Muscle of back (tissue), 11 donors: ENCODE measurements around the gene SLC2A9. TPM values are rescaled to one million over a fixed set of nuclear protein-coding genes. Genes with fewer than 3 reads are reported as not detected.
A peak's percentile ranks its signal among the peaks of the same experiment; 100 is the strongest.

Source experiments
- DNase-seq, 3 donors: peaks; one replicate each; pipeline versions ENCODE4 v3.0.0 to v3.0.0-alpha.2; 2013
- polyA plus RNA-seq, 10 donors: library from polyadenylated mRNA; unstranded; fragments of 120-200 nt; gene quantifications; one replicate each; pipeline ENCODE4 v1.2.1, GENCODE V29; 2013; ENCODE audit not compliant: insufficient read length in 10 of 10

SLC2A9 gene
- polyA plus RNA-seq, 10 donors = 3.0 to 7.7 (median 4.4) TPM

DNA sequence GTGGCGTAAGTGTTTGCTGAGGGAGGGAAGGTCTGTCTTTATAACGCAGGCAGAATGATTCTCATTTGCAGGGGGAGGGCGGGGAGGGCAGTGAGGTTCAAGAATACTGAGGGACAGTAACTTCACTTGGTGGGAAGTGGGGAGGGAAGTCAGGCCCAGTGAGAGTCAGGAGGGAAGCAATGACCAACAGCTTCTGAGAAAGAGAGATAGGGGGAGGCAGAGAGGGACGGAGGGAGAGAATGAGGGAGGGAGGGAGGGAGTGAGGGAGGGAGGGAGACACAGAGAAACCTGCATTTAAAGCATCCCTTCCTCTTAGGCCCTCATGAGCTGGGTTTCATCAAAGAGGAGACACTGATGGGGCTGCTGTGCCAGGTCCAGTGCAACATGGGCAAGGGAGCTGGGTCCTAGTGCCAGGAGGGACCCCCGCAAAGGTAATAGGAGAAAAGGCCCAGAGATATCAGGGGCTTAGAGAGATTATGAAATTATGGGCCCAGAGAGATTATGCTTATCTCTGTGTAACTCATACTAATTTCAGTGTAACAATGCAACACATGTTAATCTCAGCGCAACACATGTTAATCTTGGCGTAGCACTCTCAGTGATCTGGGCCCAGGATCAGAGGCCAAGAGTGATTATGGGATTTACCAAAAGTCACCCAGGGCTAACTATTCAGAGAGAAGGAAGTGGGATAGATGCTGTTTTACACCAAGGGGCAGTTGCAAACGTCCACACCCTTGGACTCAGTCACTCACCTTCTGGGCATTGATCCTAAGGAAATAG is 127.8 kb downstream of the SLC2A9 start:
- no peak for DNase-seq

DNA sequence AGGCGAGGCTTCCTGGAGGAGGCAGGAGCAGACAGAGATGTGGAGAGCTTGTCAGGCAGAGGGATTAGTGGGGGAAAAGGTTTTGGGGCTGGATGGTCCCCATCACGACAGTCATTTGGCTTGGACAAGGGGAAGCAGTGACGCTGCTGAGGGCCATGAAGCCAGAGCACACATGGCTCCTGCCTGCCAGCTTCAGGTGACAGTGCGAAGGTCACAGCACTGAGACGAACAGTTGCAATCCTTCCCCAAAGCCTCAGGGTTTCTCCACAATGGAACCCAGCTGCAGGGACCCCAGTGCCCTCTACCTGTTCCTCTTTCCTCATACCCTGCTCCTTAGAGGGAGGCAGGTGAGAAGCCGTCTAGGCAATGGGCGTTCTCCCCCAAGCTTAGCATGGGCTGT is 129.6 kb downstream of the SLC2A9 start:
- DNase-seq = no peak

DNA sequence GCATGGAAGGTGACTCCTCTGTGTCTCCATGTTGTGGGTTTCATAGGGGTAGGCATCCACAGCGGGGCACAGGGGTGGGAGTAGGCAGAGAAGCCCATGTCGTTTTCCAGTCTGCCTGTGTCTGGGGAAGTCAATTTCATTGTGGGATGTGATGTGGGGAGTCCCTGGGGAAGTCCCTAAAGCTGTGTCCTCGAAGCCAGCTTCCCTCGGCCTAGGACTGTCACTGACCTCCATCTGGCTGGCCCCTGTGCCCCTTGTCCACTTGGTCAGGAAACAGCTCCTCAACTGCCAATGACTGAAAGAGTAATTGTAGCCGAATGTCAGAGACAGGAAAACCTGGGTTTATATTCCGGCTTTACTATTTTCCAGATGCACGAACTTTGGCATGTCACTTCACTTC is 130.2 kb downstream of the SLC2A9 start:
- no peak for DNase-seq

DNA sequence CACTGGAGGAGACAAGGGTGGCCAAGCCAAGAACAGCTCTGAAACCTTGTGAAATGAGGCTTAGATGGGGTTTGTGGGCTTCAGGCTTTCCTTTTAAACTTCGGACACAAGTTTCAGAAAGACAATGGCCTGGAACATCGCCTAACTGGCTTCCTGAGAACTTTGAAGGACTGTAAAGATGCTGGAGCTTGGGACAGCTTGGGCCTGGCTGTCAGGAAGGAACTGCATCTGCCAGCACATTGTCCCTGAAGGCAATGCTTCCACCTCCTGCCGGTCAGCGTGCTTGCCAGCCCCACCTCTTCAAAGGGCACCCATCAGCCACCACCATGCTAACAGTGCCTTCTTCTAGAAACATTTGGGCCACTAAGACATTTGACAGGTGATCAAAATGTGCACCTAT is 132.0 kb downstream of the SLC2A9 start:
- no peak for DNase-seq

DNA sequence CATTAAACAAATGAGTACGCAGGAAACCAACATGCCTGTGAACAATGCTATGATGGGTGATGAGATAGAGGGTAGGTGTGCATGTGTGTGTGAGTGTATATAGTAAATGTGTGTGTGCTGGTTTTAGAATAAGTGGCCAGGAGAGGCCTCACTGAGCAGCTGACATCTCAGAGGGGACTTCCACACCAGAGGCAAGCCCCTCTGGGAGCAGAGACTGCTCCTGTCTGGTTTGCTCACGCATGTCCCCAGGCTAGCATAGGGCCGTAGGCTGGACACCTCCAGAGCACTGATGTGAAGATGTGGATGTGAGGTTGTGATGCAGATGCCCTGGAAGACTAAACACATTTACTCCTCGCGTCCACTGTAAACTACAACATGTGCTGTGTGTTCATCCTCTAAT is 135.3 kb downstream of the SLC2A9 start:
- DNase-seq = no peak

DNA sequence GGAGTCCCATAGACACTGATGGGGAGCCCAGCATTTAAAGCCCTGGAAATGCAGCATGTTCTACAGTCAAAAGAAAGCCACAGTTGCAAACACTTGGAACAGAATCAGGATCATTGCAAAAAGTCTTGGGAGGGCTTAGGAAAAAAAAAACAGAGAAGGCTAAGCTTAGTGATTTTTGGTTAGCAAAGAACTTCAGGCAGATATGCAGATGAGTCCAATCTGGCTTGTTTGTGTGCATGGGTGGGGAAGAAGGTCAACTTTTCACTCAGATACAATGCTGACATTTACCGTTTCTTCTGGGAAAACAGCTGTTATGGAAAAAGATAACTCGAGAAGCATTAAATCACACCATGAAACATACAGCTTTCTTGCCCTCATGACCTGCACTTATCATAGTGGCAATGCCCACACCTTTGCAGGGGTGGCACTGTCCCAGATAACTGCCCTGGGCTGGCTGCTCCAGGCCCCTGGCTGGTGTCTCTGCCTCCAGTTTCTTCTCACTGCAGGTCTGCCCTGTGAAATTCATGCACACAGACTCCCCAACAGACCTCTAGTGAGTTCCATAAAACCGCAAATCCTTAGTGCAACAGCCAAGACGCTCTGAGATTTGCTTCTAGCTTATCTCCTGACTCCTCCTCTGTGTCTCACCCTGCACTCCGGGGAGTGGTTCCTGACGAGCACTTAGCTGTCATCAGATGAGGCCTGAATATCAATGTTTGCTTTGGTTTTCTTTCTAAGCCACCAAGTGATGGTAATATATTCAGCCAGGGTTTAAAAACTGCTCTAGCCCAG is 140.7 kb downstream of the SLC2A9 start:
- peak in 1 of 3 donors; percentile 60 for DNase-seq

DNA sequence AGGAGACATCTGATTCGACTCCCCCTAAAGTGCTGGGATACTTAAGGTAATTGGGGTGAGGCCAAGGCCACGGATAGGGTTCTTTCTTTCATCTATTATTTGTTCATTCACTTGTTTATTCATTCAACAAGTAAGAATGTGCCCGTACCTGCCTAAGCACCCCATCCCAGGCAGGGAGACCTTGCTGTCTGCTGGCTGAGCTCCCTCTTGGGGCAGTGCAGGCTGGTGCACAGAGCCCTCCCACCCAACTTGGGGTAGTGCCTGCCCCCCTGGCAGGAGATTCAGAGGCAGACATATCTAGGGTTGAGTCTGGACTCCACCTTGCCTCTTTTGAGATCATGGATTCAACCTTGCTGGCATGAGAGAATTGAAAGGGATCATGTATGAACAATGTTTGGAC is 144.2 kb downstream of the SLC2A9 start:
- no peak for DNase-seq

DNA sequence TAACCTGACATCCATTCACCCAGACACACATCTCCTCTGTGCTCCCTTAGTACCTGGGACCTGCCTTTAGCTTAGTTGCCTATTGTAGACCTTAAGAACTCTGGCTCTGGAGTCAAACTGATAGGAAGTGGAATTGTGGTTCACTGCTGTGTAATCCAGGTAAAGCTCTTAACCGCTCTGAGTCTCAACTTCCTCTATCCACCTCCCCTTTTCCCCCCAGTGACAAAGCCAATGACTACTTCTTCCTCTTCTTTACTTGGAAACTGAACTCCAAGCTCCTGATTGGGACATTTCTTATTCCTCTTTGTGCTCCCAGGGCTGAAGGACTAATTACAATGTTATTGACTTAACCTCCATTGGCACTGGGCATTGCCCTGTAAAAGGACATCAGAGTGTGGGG is 145.8 kb downstream of the SLC2A9 start:
- no peak for DNase-seq

DNA sequence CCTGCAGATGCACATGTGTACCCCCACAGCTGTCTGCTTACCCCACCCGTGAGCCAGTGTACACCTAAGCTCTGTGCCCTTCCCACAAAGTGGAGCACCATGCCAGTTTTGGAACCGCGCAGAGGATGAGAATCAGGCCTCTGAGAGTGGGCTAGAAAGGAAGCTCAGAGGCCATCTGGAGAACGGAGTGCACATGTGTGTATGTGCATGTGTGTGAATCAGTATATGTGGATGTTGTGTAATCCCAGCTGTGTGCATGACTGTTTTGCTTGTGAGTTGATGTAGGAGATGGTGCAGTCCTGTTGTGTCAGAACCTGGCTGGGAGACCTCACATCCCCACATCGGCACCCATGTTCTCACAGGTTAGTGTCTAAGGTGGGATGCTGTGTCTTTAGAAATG is 146.9 kb downstream of the SLC2A9 start:
- DNase-seq = no peak

DNA sequence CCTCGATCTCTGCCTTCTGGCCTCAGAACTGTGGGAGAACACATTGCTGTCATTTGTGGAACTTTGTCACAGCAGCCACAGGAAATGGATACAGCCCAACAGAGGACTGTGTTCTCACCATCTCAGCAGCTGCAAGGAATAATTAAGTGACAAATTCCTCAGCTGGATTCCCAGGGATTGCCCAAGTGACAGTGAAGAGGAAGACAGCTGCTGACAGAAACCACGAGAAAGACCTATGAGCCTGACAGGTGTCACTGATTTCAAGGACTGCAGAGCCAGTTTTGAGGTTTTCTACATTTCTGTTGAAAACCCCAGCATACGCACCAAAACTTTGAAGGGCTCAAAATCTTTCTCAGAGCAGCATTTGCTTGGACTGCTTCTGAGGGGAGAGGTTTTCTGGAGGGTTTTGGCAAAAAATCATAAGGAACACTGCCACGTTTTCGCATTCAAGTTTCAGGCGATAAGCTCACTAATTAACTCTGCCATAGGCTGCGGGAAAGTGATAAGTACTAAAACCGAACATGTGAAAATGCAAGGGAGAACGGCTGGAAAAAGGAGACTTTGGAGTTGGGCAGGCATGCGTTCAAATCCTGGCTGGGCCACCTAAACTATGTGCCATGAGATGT is 151.0 kb downstream of the SLC2A9 start:
- peak in 2 of 3 donors; percentile 50 to 67 for DNase-seq

DNA sequence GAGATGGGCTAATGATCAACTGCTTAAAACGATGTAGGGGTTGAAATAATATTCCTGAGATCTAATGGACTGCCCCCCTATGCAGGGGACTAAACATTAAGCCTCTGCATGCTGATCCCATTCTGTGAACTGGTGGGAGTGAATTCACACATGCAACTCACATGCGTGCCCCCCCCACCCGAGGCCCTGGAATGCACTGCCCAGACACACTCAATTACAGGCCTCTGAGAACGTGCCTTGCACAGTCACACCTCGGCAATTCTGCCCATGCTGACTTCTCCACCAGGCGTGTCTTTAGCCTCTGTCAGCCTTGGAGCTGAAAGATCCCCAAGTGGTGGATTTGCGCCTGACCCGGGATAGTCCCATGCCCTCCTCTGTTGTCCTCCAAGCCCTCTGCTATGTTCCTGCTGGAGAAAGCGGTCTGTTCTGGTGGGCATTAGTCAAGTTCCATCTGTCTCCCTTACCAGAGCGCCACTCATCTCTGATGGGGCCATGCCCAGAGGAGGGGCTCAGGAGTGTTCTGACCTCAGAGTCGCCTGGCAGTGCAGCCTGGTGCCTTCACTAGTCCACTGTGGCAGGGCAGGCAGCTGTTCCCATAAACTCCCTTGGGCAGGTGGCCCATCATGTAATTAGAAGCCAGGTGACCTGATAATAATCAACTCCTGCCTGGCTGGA is 153.4 kb downstream of the SLC2A9 start:
- no peak for DNase-seq

DNA sequence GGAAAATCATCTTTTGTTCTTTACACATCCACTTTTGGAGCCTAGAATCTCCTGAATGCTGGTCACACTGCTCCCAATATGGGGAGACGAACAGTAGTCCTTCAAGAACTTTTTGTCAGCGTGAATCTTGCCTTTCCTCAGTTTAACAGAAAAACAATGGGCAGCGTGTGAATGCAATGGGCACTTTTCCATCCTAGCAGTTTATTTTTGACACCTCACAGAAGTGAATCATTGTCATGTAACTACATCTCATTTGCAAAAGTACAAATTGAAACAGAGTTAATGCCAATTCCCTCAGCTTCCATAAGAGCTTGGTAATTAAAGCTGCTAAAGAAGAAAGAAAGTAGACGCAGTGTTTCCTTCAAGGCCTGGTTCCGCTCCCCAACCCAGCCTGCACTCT is 154.4 kb downstream of the SLC2A9 start:
- no peak for DNase-seq

DNA sequence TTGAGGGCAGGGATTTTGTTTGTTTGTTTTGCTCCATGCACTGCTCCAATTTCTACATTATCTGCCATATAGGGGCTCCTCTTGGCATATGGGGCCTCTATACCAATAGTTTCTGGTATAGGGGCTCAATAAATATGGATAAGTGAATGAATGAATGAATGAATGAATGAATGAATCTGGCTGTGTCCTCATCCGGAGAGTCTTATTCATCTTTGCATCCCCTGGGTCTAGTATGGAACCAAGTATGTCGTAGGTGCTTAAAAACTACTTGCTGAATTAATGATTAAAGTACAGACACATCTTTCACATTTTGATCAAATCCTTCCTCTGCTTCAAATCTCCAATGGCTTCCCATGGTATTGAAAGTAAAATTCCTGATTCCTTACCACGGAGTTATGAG is 159.7 kb downstream of the SLC2A9 start:
- DNase-seq = no peak

DNA sequence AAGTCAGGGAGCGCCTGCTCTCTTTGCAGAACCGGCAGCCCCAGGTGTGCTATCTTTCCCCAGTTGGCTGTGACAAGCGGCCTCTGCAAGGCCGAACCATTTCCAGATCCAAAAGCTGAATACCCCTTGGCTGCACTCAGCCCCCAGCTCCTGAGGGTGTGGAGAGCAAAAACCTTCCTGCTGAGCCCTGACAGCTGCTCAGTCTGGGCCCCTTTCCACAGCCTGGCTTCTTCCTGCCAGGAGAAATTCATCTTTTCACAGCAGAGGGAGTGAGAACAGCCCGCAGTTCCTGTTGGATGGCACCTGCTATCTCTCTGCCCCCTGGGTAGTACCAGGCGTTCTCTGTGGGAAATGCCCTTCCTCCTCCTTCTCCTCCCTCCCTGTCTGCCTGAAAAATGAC is 161.5 kb downstream of the SLC2A9 start:
- DNase-seq = no peak

DNA sequence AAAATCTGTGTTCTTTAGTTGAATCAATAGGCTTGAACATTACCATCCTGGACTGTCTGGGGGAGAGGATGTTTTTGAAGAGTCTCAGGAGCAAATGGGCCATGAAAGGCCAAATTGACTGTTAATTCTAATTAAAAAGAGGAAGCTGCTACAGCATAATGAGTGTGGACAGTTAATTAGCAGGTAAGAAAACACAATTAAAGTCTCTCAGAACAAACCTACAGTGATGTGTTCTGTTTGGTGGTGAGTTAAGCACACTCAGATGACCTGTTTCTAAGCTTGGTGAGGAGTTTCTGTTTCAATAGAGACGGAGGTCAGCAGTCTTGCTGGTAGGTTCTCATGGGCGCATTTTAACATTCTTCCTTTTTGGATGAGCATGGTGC is 171.8 kb downstream of the SLC2A9 start:
- no peak for DNase-seq

DNA sequence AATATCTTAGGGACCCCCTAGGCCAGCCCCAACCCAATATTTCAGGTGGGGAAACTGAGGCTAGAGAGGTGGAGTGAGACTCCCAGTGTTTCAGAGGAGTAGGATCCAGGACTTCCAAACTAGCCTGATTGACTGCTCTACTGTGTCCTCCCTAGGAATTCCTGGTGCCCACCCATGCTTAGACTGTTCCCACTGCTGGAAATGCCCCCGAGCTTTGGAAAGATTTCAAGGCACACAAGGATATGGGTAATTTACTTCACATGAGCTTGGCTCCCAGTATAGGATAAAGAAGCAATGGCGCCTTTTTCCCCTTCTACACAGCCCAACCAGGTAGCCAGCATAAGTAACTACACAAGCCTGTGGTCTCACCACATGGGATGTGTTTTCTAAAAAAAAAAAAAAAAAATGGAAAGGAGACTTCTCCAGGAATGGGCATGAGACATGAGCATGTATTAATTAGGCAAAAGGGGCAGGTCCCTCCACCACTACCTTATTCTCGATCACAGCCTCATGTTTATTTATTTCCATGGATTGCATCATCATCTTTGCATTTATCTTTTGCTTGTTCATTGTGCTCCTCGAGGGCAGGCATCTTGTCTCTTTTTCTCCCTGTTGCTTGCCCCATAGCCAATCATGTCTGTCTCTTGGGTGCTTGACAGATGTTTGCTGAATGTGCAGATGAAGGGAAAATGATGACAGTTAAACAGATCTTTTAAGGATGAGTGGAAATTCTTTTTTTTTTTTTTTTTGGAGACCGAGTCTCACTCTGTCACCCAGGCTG is 173.1 kb downstream of the SLC2A9 start:
- DNase-seq = no peak

DNA sequence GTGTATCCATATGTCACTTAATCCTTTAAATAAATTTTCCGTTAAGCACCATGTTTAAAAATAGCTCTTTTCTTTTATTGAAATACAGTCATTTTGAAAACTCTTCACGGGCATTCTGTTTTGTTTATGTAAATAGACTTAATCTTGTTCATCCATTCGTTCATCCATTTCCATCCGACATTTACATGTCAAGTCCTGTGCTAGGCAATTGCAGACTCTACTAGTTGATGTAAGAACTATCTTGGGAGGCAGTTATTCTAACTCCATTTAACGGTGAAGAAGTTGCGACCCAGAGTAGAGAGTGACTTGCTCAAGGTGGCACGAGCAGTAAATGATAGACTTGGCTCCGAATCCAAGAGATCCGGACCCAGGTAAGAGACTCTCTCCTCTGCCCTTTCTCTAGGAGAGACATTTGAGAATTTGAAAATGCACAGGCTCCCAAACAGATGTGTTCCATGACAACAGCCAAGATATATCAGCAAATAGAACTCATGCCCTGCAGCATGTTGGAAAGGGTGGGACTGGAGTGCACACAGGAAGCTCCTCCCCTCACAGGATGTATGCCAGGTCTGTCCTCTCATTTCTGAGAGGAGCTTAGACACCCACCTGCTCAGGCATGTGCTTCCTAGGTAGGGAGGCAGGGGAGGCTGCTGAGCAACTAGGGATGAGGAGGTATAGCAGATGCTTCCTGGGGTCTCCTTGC is 175.4 kb downstream of the SLC2A9 start:
- no peak for DNase-seq

DNA sequence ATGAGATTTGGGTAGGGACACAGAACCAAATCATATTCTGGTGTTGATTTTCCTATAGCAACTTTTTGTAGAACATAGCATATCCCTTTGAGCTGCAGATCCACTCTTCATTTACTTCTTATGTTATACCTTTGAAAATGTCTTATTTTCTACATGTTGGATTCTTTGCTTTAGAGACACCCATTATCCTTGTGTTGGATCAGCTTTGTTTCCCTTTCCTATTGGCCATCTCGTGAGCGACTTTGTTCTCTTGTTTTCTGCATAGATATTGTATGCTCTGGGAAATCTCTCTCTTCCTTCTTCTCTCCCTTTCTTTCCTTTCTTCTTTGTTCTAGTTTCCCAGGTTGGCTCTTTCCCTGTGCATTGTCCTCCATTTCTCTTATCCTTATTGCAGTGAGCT is 180.2 kb downstream of the SLC2A9 start:
- DNase-seq = no peak

DNA sequence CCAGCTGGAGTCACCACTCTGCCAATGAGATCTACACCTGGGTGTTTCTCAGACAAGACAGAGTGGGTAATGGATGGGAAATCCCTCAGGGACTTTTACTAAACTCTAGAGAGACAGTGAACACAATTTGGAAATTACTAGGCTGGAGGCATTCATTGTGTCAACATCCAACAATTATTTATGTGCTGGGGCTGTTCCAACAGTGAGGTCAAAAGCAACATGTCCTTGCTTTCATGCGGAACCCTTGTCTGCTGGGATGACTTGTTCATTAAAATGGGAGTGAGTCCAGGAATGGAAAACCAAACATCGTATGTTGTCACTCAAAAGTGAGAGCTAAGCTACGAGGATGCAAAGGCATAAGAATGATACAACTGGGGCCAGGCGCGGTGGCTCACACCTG is 185.9 kb downstream of the SLC2A9 start:
- DNase-seq = no peak

DNA sequence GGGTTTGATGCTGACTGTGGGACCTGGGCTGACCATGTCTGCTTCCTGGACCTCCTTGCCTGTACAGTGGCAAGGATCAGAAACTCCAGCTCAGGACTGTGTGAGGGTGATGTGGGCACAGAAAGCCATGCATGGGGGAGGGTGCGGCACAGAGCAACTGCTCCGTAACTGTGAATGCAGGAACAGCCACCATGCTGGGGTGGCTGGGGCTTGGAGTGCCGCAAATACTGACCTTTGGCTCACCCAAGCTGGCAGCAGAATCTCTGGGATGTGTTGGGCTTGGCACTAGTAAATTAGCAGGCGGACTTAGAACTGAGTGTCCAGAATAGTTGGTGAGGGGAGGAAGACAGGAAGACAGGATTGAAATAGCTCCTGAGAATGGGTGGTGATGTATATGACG is 187.9 kb downstream of the SLC2A9 start:
- DNase-seq = no peak

DNA sequence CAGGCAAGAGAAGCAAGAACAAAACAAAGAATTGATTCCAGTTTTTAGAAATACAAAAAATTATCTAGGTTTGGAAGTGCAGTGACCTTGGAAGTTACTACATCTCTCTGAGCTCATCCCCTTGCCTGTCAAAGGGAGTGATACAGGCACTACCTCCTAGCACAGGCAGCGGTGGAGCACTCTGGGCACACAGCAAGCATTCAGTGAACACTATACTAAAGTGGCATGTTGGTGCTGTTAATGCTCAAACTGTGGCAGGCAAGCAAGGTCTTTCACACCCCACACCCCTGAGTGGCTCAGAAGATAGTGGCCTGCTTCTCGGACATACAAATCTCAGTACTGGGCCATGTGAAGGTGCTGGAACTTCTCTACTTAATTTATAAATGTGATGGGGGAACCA is 188.7 kb downstream of the SLC2A9 start:
- no peak for DNase-seq
